ENCODE measurements around the gene FARSB. TPM values are rescaled to one million over a fixed set of nuclear protein-coding genes. Genes with fewer than 3 reads are reported as not detected.

FARSB gene
- total RNA-seq, 1 experiment from 2014 or later, result 50.2 TPM

DNA sequence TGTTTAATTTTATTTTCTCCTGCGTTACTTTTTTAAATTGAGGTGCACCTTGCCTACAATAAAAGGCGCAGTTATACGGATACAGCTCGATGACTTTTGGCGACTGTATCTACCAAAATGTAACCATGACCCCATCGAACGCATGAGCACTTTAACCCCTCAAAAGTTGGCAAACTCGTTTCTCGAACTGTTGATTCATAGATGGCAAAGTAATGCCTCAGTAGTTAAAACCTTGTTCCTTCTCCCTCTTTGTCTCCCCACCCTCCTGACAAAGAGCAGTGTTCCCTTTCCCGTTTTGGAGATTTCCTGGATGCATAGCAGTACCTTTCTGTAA lies 16.1 kb upstream of the FARSB start:
- CTCF ChIA-PET, result no interaction called here
- no peak for TF ChIP-seq EZH2 (IDR thresholded peaks at IDR 0.05; ENCODE audit: low read depth)
- TF ChIP-seq, protein P1, sequence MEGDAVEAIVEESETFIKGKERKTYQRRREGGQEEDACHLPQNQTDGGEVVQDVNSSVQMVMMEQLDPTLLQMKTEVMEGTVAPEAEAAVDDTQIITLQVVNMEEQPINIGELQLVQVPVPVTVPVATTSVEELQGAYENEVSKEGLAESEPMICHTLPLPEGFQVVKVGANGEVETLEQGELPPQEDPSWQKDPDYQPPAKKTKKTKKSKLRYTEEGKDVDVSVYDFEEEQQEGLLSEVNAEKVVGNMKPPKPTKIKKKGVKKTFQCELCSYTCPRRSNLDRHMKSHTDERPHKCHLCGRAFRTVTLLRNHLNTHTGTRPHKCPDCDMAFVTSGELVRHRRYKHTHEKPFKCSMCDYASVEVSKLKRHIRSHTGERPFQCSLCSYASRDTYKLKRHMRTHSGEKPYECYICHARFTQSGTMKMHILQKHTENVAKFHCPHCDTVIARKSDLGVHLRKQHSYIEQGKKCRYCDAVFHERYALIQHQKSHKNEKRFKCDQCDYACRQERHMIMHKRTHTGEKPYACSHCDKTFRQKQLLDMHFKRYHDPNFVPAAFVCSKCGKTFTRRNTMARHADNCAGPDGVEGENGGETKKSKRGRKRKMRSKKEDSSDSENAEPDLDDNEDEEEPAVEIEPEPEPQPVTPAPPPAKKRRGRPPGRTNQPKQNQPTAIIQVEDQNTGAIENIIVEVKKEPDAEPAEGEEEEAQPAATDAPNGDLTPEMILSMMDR (conservative IDR thresholded peaks at IDR 0.05), result no peak
- Histone ChIP-seq H2AFZ (peak overlapping the region; percentile 42), H3K9me2 (ENCODE audit: insufficient read depth) (no peaks in the 10 kb centered on the region), H3K36me3 (ENCODE audit: low read depth) (no peaks in the 10 kb centered on the region), H3K27ac (no peak overlapping the region), H3K4me2 (peak overlapping the region; percentile 67), H4K20me1 (ENCODE audit: insufficient read depth) (no peaks in the 10 kb centered on the region), H3K4me3 (peak overlapping the region; percentile 38; the same call in 1 of the 2 replicates), H3K4me1 (replicated peaks; ENCODE audit: insufficient read depth) (peaks cover 32% of the 10 kb centered on the region), H3K27me3 (ENCODE audit: insufficient read depth, low read depth) (no peaks in the 10 kb centered on the region), H3F3A (ENCODE audit: insufficient read depth, low read depth) (peaks cover 9% of the 10 kb centered on the region; the same call in 1 of the 2 replicates), H3K9me3 (ENCODE audit: insufficient read depth, low read depth) (no peaks in the 10 kb centered on the region), H3K79me2 (ENCODE audit: low read depth) (no peaks in the 10 kb centered on the region)
- no peak for DNase-seq
- intact Hi-C loops (cut with micrococcal nuclease; ENCODE audit: unreplicated experiment), result no loop called here
- BruUV-seq (replicated peaks), result no TSS peak
- POLR2A ChIA-PET (ENCODE audit: unreplicated experiment), result interaction anchor here (0.7 kb wide), 1 partner anchor 647 kb away, joined by 5 read pairs; no protein-coding TSS in a partner anchor

DNA sequence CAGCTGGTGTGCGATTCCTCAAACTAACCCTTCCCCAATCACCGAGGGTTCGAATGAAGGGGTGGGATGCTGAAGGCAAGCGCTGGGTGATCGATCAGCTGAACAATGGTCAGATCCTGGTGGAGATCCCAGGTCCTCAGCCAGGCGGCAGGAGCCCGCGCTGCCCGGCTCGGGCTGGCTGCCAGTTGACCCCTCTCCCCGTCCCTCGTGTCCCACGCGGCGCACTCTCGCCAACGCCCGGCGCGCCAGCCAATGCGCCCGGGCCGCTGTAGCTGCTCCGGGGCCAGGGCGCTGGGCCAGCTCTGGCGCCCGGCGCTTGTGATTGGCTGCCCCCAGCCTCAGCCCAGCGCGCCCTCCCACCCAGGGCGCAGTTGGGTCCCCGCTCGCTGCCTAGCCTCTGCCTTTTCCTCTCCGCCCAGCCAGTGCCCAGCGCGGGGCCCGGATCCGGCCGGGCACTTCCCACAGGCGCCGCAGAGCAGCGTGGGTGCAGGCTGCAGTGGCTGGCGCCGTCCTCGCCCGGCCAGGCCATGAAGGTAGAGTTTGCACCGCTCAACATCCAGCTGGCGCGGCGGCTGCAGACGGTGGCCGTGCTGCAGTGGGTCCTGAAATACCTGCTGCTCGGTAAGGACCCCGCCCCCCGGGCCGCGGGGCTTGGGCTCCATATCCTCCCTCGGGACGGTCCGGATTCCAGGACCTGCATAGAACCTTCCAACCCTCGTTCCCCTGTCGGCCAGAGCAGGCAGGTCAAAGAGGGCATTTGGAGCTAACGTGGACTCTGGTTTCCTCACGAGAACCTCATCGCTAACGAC lies 15.6 kb upstream of the FARSB start, which contains the start of gene MOGAT1:
TSS of gene MOGAT1 (plus strand) at position 400 of the 809 bp plus-strand sequence. CDS start at position 528, 128 bp downstream.
- H3K4me1 ChIP-seq (replicated peaks; ENCODE audit: insufficient read depth), result peaks cover 32% of the 10 kb centered on the region
- no peaks in the 10 kb centered on the region for H3K36me3 ChIP-seq (ENCODE audit: low read depth)
- H2AFZ ChIP-seq, result peak within 1 kb of the TSS; percentile 42
- H3K79me2 ChIP-seq (ENCODE audit: low read depth), result no peaks in the 10 kb centered on the region
- H3K27me3 ChIP-seq (ENCODE audit: insufficient read depth, low read depth), result no peaks in the 10 kb centered on the region
- ChIA-PET POLR2A (ENCODE audit: unreplicated experiment) (interaction anchor here (0.7 kb wide), 1 partner anchor 647 kb away, joined by 5 read pairs; no protein-coding TSS in a partner anchor), CTCF (no interaction called here)
- peak in 1 of 2 experiments; percentile 53 for DNase-seq
- peaks cover 9% of the 10 kb centered on the region; the same call in 1 of the 2 replicates for H3F3A ChIP-seq (ENCODE audit: insufficient read depth, low read depth)
- H3K4me2 ChIP-seq, result peak within 1 kb of the TSS; percentile 67
- no peaks in the 10 kb centered on the region for H3K9me3 ChIP-seq (ENCODE audit: insufficient read depth, low read depth)
- no peak for TF ChIP-seq EZH2 (IDR thresholded peaks at IDR 0.05; ENCODE audit: low read depth)
- TF ChIP-seq, protein P1 (conservative IDR thresholded peaks at IDR 0.05), result no peak
- H3K27ac ChIP-seq, result no peak within 1 kb of the TSS
- peak within 1 kb of the TSS; percentile 38; the same call in 1 of the 2 replicates for H3K4me3 ChIP-seq
- intact Hi-C loops (cut with micrococcal nuclease; ENCODE audit: unreplicated experiment), result no loop called here
- H4K20me1 ChIP-seq (ENCODE audit: insufficient read depth), result no peaks in the 10 kb centered on the region
- no peaks in the 10 kb centered on the region for H3K9me2 ChIP-seq (ENCODE audit: insufficient read depth)
- no TSS peak for BruUV-seq (replicated peaks)

DNA sequence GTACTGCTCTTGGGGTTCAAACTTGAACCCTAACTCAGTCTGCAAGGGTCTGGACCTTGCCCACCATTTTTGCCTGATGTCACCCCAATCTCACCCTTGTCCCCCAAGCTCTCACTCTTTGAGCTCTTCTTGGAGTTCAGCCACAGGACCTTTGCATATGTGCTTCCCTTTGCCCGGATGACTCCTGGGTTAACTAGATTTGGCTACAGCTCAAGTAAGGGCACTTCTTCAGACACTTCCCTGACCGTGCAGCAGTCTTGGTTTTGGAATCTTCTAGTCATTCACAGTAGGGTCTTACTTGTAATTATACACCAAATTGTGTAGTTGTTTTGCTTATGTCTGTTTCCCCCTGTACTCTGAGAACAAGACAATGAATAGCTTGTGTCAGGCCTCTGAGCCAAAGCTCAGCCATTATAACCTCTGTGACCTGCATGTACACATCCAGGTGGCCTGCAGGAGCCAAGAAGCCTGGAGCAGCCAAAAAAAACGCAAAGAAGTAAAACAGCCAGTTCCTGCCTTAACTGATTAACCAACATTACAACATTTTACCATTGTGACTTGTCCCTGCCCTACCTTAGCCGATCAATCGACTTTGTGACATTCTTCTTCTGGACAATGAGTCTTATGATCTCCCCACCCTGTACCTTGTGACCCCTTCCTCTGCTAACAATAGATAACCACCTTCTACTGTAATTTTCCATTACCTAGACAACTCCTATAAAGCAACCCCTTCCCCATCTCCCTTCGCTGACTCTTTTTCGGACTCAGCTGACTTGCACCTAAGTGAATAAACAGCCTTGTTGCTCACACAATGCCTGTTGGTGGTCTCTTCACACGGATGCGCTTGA lies 14.5 kb upstream of the FARSB start:
- TF ChIP-seq, protein P1 (conservative IDR thresholded peaks at IDR 0.05), result no peak
- no peak for TF ChIP-seq EZH2 (IDR thresholded peaks at IDR 0.05; ENCODE audit: low read depth)
- Histone ChIP-seq H2AFZ (no peak overlapping the region), H3K27me3 (ENCODE audit: insufficient read depth, low read depth) (no peaks in the 10 kb centered on the region), H3K79me2 (ENCODE audit: low read depth) (no peaks in the 10 kb centered on the region), H3K27ac (no peak overlapping the region), H3K4me1 (replicated peaks; ENCODE audit: insufficient read depth) (peaks cover 32% of the 10 kb centered on the region), H3K4me2 (no peak overlapping the region), H3K9me2 (ENCODE audit: insufficient read depth) (no peaks in the 10 kb centered on the region), H3K9me3 (ENCODE audit: insufficient read depth, low read depth) (no peaks in the 10 kb centered on the region), H3K36me3 (ENCODE audit: low read depth) (no peaks in the 10 kb centered on the region), H4K20me1 (ENCODE audit: insufficient read depth) (no peaks in the 10 kb centered on the region), H3K4me3 (no peak overlapping the region), H3F3A (ENCODE audit: insufficient read depth, low read depth) (peaks cover 9% of the 10 kb centered on the region; the same call in 1 of the 2 replicates)
- ChIA-PET CTCF (interaction anchor here (0.6 to 0.7 kb wide), 3 partner anchors 872 to 1271 kb away, joined by 3 to 6 read pairs (median 4); no protein-coding TSS in a partner anchor), POLR2A (ENCODE audit: unreplicated experiment) (interaction anchor here (0.6 kb wide), 1 partner anchor 1850 kb away, joined by 5 read pairs; no protein-coding TSS in a partner anchor)
- intact Hi-C loops (cut with micrococcal nuclease; ENCODE audit: unreplicated experiment), result no loop called here
- DNase-seq, result no peak
- BruUV-seq (replicated peaks), result no TSS peak
